Stimulated activated CD8-positive, alpha-beta memory T cell treated with anti-CD3 and anti-CD28 coated beads, Interleukin-4, amount 100 ng/mL, for 1 hour (primary cell): Measurements from ENCODE around the gene HECTD4.
"Not testable (repeated sequence)": the region's sequence is repeated elsewhere in the genome, so short reads cannot be mapped to it uniquely, and the experiment has no call there.

Source experiments
- DNase-seq, 2 donors: peaks; one replicate each; pipeline ENCODE4 v3.0.0-alpha.2; 2020; ENCODE audit warnings: low read depth in 2 of 2, low spot score in 1 of 2

Gene HECTD4

DNA sequence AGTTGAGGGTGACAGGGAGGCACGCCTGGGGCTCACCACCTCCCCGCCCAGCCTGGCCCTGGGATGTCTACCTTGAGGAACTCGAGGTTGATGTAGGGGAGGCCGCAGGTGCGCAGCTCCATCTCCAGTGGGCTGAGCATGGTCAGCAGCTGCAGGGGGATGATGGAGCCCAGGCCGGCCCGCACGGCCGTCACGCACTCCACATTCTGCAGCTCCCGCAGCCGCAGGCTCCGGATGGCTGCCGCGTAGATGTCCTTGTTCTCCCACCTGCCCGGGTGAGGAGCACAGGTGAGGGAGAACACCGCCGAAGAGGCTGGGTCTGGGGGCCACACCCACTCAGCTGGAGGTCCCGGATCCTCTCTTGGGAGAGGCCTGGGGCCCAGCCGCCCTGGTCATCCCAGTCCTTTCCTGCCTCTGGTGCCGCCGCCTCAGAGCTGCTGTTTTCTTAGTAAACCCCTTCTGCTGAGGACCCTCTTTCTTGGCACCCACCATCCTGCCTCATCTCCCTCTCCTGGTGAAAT is 218.7 kb downstream of the HECTD4 start:
- DNase-seq: no peak

DNA sequence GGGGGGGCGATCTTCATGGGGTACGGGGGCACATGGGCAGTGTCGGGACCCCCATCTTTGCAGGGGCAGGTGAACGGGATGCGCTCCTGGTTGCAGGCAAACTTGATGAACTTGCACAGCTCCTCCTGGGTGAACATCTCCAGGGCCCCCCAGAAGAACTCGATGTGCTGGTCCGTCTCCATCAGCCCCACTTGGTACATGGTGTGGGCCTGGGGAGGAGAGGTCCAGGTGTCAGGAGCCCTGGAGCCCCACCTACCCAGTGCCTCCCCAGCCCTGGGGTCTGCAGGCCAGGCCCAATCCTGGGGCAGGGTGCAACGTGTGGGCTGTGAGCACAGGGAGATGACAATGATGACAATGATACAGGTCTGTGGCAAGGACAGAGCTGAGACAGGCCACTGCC is 219.2 kb downstream of the HECTD4 start:
- DNase-seq: no peak

- DNase-seq: no peak
Observed at GRCh38 chr12:112162241-112162790, 219.9 kb downstream of the HECTD4 start.

GRCh38 chr12:112161711-112162110 is 220.5 kb downstream of the HECTD4 start:
- DNase-seq: no peak

DNA sequence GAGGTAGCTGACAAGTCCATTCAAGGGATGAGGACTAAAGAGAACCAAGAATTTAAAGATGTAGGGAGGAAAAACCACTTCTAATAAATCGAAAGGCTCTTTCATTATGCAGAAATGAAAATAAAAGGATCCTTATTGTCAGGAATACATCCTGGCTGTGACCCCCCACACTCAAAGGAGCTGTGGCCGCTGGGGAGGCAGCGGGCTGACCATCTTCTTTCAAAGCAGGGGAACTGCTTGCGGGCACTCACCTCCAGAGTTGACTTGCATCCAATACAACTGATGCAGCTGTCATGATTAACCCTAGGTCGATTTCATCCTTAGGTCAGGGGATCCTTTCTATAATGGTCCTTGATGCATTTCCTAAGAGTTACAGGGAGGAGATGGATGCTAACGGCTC is 221.6 kb downstream of the HECTD4 start:
- DNase-seq: no peak

DNA sequence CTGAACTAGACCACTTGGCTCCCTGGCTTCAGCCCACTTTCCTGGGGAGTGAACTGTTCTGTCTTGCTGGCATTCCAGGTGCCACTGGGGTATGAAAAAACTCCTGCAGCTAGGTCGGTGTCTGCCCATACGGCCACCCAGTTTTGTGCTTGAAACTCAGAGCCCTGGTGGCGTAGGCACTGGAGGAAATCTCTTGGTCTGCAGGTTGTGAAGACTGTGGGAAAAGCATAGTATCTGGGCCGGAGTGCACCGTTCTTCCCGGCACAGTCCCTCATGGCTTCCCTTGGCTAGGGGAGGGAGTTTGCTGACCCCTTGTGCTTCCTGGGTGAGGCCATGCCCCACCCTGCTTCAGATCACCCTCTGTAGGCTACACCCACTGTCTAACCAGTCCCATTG is 223.1 kb downstream of the HECTD4 start:
- DNase-seq: no peak

- not testable (repeated sequence) for DNase-seq
Observed at GRCh38 chr12:112158461-112159145, 223.6 kb downstream of the HECTD4 start.

GRCh38 chr12:112153893-112154219 is 228.4 kb downstream of the HECTD4 start:
- no peak for DNase-seq

DNA sequence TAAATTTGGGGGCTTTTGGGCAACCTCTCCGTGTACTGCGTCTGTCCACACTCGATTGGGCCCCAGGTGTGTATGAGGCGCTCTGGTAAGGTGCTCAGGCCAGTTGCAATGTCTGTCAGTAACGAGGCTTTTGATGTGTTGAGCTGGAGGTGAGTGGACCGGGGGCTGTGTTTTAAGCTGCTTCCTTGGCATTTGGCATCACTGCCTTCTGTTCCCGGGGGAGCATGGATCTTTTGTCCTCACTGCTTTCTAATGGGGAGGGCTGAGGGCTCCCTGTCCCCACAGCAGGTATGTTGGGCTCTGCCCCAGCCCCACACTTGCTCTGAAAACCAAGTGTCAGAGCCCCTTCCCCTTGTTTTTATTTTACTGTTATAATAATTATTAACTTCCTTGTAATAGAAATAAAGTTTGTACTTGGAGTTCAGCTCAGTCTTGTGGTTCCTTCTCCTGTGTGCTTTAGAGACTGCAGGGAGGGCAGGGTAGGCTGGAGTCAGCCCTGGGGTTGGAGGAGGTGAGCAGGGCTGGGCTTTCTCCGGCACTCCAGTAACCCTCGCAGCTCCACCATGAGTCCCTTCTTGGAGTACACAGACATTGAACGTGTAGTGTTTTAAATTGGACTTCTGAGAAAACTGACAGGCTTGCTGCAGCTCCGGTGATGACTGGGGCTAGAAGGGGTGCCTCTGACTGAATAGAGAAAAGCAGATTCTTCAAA is 228.9 kb downstream of the HECTD4 start:
- no peak for DNase-seq

- DNase-seq: no peak
Observed at GRCh38 chr12:112151766-112152541, 230.3 kb downstream of the HECTD4 start.

DNA sequence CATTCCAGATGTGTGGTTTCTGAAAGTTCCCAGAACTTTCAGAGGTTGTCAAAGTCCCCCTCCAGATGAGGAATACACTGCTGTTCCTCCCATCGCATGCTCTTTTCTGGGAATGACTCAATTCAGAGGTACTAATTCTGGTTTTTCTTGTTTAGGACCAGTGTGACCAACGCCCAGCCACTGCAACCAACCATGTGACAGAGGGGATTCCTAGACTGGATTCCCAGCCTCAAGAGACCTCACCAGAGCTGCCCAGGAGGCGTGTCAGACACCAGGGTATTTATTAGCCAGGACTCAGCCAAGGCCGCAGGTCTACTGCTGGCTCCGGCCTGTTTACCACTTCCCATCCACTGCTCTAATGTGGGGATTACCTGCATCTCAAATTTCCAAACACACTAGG is 232.6 kb downstream of the HECTD4 start:
- DNase-seq: no peak

GRCh38 chr12:112148031-112148513 is 234.2 kb downstream of the HECTD4 start:
- no peak for DNase-seq

DNA sequence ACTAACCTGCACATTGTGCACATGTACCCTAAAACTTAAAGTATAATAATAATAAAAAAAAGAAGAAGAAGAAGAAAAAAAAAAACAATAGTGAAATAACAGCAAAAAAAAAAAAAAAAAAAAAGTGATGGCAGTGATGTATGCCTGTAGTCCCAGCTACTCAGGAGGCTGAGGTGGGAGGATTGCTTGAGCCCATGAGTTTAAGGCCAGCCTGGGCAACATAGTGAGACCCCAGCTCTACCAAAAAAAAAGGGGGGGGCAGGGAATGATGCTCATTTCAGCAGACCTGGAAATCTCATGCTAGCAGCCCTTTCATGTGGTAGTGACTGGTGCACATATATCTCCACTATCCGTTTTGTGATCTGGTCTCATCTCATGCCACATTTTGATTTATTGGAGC is 236.1 kb downstream of the HECTD4 start:
- DNase-seq: no peak

GRCh38 chr12:112140728-112141127 is 241.5 kb downstream of the HECTD4 start:
- no peak for DNase-seq

DNA sequence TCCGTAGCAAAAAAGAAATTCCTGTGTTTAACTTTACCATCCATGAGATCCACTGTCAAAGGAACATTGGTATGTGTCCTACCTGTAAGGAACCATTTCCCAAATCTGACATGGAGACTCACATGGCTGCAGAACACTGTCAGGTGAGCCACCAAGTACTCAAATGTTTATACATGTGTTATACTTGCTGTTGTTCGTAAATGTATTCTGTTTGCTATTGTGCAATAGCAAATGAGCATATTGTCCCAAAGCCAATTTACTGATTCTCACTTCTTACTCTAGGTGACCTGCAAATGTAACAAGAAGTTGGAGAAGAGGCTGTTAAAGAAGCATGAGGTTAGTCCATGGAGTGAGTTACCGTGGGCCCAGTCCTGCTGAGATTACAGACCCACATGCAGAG is 247.5 kb downstream of the HECTD4 start:
- DNase-seq: no peak

GRCh38 chr12:112133418-112133817 is 248.8 kb downstream of the HECTD4 start:
- no peak for DNase-seq

DNA sequence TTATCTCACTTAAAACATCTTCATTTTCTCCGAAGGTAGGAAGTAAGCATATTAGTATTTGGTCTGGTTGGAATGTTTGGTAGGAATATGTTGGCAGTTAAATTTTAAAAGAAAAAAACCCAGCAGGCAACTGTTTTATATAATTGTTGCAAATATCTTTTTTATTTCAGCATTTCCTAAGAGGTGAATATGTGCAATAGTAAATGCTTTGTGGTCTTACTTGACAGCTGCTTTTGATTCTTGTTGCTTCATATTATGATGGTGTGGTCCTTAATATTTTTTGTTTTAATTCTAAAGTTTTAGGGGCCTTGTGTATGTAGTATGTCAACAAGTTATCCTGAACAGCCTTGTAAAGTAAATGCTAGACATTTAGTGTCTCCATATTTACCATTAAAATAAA is 250.5 kb downstream of the HECTD4 start:
- no peak for DNase-seq

DNA sequence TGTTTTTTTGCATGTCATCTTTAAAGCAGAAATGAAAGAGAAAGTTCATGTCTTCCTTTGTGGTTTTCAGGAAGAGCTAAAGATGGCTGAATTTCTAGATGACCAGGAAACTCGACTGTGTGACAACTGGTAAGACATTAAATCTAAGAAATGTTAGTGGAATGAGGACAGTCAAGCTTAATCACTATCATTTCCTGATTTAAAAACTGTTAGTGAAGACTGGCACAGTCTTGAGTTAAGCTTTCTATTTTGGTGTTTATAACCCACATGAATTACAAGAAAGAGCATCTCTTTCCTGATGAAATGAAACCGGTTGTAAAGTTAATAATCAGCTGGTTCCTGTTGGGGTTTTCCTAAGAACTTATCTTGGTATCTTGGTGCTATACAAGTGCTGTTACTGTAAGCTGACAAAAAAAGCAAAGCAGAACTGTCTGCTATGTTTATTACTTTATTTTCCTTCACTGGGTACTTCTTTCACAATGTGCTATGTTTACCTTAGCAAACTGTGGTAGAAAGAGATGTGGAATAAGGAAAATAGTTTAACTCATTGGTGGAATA is 251.7 kb downstream of the HECTD4 start:
- no peak for DNase-seq

DNA sequence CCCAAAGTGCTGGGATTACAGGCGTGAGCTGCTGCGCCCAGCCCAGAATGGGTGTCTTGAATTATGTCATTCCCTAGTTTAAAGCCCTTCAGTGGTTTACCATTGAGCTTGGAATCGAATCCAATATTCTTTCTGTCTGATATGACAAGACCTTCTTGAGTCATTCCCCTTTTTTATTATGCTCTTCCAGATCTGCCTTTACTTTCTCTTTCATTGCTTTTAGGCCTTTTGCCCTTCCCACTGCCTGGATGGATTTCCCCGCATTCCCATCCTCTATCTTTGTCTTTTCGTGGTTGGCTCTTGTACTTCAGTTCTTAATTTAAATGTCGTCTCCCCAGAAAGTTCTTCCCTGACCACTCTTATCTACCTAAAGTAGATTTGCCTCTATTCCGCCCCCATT is 255.3 kb downstream of the HECTD4 start:
- no peak for DNase-seq

- DNase-seq: no peak
Observed at GRCh38 chr12:112126000-112126438, 256.2 kb downstream of the HECTD4 start.
